Esophagus squamous epithelium (tissue), 5 donors: Measurements from ENCODE around the gene RPE65. TPM values are rescaled to one million over a fixed set of nuclear protein-coding genes. Genes with fewer than 3 reads are reported as not detected.
"Not testable (repeated sequence)": the region's sequence is repeated elsewhere in the genome, so short reads cannot be mapped to it uniquely, and the experiment has no call there.

Experiments
- DNase-seq: peaks from one replicate; lab custom pipeline; 2025; lab: John Stamatoyannopoulos, UW
- H3K27ac ChIP-seq, 4 donors: fragments of 200-600 bp; sonication (generic); one replicate each; pipeline ENCODE4 v1.5.1; 2016 to 2019; ENCODE audit warnings: mild to moderate bottlenecking in 1 of 4
- H3K27me3 ChIP-seq, 4 donors: fragments of 200-600 bp; sonication (generic); 1 replicate in 3 of 4; 2 replicates in 1 of 4; pipeline versions ENCODE4 v1.5.1 to v1.6.0; 2017 to 2021; ENCODE audit warnings: antibody characterized with exemption in 1 of 4
- H3K36me3 ChIP-seq, 3 donors: fragments of 200-600 bp; sonication (generic); one replicate each; pipeline ENCODE4 v1.5.1; 2016 to 2019
- H3K4me1 ChIP-seq, 3 donors: fragments of 200-600 bp; sonication (generic); one replicate each; pipeline ENCODE4 v1.5.1; 2017 to 2019
- H3K4me3 ChIP-seq, 4 donors: fragments of 200-600 bp; sonication (generic); 1 replicate in 3 of 4; 2 replicates in 1 of 4; pipeline ENCODE4 v1.5.1; 2016 to 2019; ENCODE audit warnings: mild to moderate bottlenecking in 2 of 4, moderate library complexity in 1 of 4
- H3K9me3 ChIP-seq, 3 donors: fragments of 200-600 bp; sonication (generic); one replicate each; pipeline ENCODE4 v1.5.1; 2016 to 2019
- CTCF ChIP-seq, 6 experiments: fragments of 450-650 bp in 4 of 6; fragments of 200-600 bp in 2 of 6; sonication (generic) in 2 of 6; IDR thresholded peaks; one replicate each; pipeline ENCODE4 v1.5.1; 2016 to 2019; ENCODE audit warnings: antibody characterized with exemption in 6 of 6, mild to moderate bottlenecking in 4 of 6, moderate library complexity in 4 of 6
- POLR2A ChIP-seq, 4 donors: fragments of 450-650 bp; IDR thresholded peaks; one replicate each; pipeline ENCODE4 v1.6.1; 2017; ENCODE audit warnings: antibody characterized with exemption in 4 of 4, mild to moderate bottlenecking in 4 of 4, moderate library complexity in 3 of 4
- WGBS, 2 donors: methylation state at CpG; one replicate each; pipeline ENCODE4 v1.1.5; 2018; 5-methylcytosine and 5-hydroxymethylcytosine counted together
- intact Hi-C: fragments of 100-400 bp; cut with DNase I; formaldehyde crosslinking; loops from one replicate; pipeline ENCODE4 v1.15.0; 2022
- total RNA-seq, 4 donors: library from RNA; depleted of rRNA; stranded (reverse); fragments of >200 nt; gene quantifications; one replicate each; pipeline ENCODE4 v1.1.0, GENCODE V29; 2016
- donor health status: DM: yes; HTN: yes; CAD: no.

Gene RPE65
- total RNA-seq, 4 donors from 2014 or later: not detected

GRCh38 chr1:68493193-68493592 lies 43.4 kb upstream of the RPE65 start:
- peaks cover 0 to 28% (median 12%) of the 10 kb centered on the region in 3 donors for H3K4me1 ChIP-seq
- H3K27ac ChIP-seq: no peak overlapping the region
- H3K4me3 ChIP-seq: no peak overlapping the region
- no peak for DNase-seq
- 88 to 92% methylated on average over 2 of the region's 2 CpGs for WGBS, 2 donors
- H3K9me3 ChIP-seq: no peaks in the 10 kb centered on the region
- no peaks in the 10 kb centered on the region for H3K36me3 ChIP-seq
- H3K27me3 ChIP-seq: no peaks in the 10 kb centered on the region
- intact Hi-C loops: no loop called here
- no peak for TF ChIP-seq POLR2A (IDR thresholded peaks at IDR 0.05)
- TF ChIP-seq CTCF (IDR thresholded peaks at IDR 0.05): no peak

- WGBS, 2 donors: 96 to 98% methylated on average over 6 of the region's 6 CpGs
- intact Hi-C loops, H3K36me3 ChIP-seq, H3K27ac ChIP-seq, H3K9me3 ChIP-seq, H3K27me3 ChIP-seq, H3K4me3 ChIP-seq, DNase-seq: not testable (repeated sequence)
- H3K4me1 ChIP-seq: peaks cover 0 to 23% (median 9%) of the 10 kb centered on the region in 3 donors
These were observed 42.5 kb upstream of the RPE65 start for GRCh38 chr1:68492255-68492654.

- WGBS, 2 donors: 76 to 95% methylated on average over 2 of the region's 2 CpGs
- no peak overlapping the region for H3K27ac ChIP-seq
- no peaks in the 10 kb centered on the region for H3K36me3 ChIP-seq
- H3K4me3 ChIP-seq: no peak overlapping the region
- intact Hi-C loops: no loop called here
- H3K9me3 ChIP-seq: no peaks in the 10 kb centered on the region
- peaks cover 0 to 4% (median 0%) of the 10 kb centered on the region in 3 donors for H3K4me1 ChIP-seq
- no peak for DNase-seq
- no peaks in the 10 kb centered on the region for H3K27me3 ChIP-seq
- TF ChIP-seq POLR2A (IDR thresholded peaks at IDR 0.05) (no peak), CTCF (IDR thresholded peaks at IDR 0.05) (no peak)
These were observed 40.4 kb upstream of the RPE65 start for GRCh38 chr1:68490046-68490651.

DNA sequence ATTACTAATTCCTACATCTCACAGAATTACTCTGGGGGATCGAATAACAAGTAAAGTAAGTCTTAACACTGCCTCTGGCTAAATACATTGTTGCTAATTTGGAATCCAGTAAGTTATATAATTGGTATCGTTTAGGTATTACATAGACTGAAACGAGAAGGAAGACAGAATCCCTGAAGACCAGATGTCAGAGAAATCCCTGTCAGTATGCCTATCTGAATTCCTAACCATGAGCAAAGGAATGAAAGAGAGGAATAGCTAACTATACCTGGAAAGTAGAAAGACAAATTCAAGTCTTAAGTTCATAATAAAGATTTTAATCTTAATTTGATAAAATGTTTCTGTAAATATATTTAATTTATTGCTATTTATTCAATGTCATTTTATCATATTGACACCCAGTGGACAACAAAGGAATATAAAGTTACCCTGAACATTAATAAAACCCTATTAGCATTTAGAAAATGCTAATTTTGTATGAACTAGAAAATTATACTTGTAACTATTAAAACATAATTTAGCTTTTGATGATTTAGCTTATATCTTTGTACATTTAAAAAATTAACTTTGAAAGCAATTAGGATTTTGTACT lies 35.8 kb upstream of the RPE65 start:
- no peak overlapping the region for H3K4me3 ChIP-seq
- no peak for TF ChIP-seq CTCF (IDR thresholded peaks at IDR 0.05)
- TF ChIP-seq POLR2A (IDR thresholded peaks at IDR 0.05): no peak
- H3K9me3 ChIP-seq: no peaks in the 10 kb centered on the region
- H3K27me3 ChIP-seq: no peaks in the 10 kb centered on the region
- DNase-seq: no peak
- H3K27ac ChIP-seq: no peak overlapping the region
- WGBS, 2 donors: 38 to 49% methylated on average over 3 of the region's 3 CpGs
- H3K36me3 ChIP-seq: no peaks in the 10 kb centered on the region
- intact Hi-C loops: no loop called here
- no peaks in the 10 kb centered on the region for H3K4me1 ChIP-seq

DNA sequence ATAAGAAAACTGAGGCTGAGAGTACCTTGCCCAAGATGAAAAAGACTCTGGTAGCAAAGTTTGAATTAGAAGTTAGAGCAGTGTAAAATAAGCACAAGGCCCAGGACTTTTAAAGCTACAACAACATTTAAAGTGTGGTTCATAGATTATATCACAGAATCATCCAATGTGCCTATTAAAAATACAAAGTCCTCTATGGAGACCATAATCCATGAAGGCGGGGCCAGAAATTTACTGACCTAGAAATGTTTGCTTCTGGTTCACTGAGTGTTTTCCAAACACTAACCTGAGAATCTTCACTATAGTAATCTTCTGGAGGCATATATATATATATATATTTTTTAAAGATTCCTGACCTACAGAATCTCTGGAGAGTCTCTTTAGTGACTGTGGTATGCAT lies 34.9 kb upstream of the RPE65 start:
- intact Hi-C loops: no loop called here
- no peak overlapping the region for H3K4me3 ChIP-seq
- WGBS, 2 donors: 94 to 100% methylated on average over 1 of the region's 1 CpG
- H3K9me3 ChIP-seq: no peaks in the 10 kb centered on the region
- no peaks in the 10 kb centered on the region for H3K4me1 ChIP-seq
- H3K36me3 ChIP-seq: no peaks in the 10 kb centered on the region
- no peaks in the 10 kb centered on the region for H3K27me3 ChIP-seq
- TF ChIP-seq POLR2A (IDR thresholded peaks at IDR 0.05) (no peak), CTCF (IDR thresholded peaks at IDR 0.05) (no peak)
- DNase-seq: no peak
- no peak overlapping the region for H3K27ac ChIP-seq
